ENCODE measurements around the gene FAM76B.

- TF ChIP-seq CTCF (IDR thresholded peaks at IDR 0.05) (no peak), POLR2A (IDR thresholded peaks at IDR 0.05) (no peak)
Observed at GRCh38 chr11:95734009-95734572, 55.5 kb downstream of the FAM76B start.
